ENCODE results near the gene CTSA. TPM values are rescaled to one million over a fixed set of nuclear protein-coding genes. Genes with fewer than 3 reads are reported as not detected.
A peak's percentile ranks its signal among the peaks of the same experiment; 100 is the strongest.
"Not testable (repeated sequence)": the region's sequence is repeated elsewhere in the genome, so short reads cannot be mapped to it uniquely, and the experiment has no call there.

Gene CTSA
- total RNA-seq, 1 donor from 2014 or later: 172 TPM

- Mint-ChIP-seq H3K9me3 (ENCODE audit: low read depth) (no peaks in the 10 kb centered on the region), H3K4me3 (ENCODE audit: unreplicated experiment) (no peak overlapping the region), H3K4me1 (ENCODE audit: low read depth) (peaks cover 9% of the 10 kb centered on the region), H3K27ac (ENCODE audit: unreplicated experiment) (no peak overlapping the region), H3K27me3 (ENCODE audit: low read depth) (no peaks in the 10 kb centered on the region), H3K36me3 (ENCODE audit: low read depth) (peaks cover 15% of the 10 kb centered on the region)
- TF ChIP-seq CTCF (IDR thresholded peaks at IDR 0.05): no peak
- DNase-seq (ENCODE audit: low spot score): no peak
These were observed 6.2 kb downstream of the CTSA start for GRCh38 chr20:45897289-45897688.

GRCh38 chr20:45897692-45898091 lies 6.6 kb downstream of the CTSA start:
- Mint-ChIP-seq H3K9me3 (ENCODE audit: low read depth) (no peaks in the 10 kb centered on the region), H3K27ac (ENCODE audit: unreplicated experiment) (no peak overlapping the region), H3K27me3 (ENCODE audit: low read depth) (no peaks in the 10 kb centered on the region), H3K4me3 (ENCODE audit: unreplicated experiment) (no peak overlapping the region), H3K4me1 (ENCODE audit: low read depth) (peaks cover 5% of the 10 kb centered on the region), H3K36me3 (ENCODE audit: low read depth) (peaks cover 15% of the 10 kb centered on the region)
- TF ChIP-seq CTCF (IDR thresholded peaks at IDR 0.05): no peak
- DNase-seq (ENCODE audit: low spot score): no peak

GRCh38 chr20:45898285-45898684 lies 7.2 kb downstream of the CTSA start:
- Mint-ChIP-seq H3K27me3 (ENCODE audit: low read depth) (no peaks in the 10 kb centered on the region), H3K4me3 (ENCODE audit: unreplicated experiment) (no peak overlapping the region), H3K27ac (ENCODE audit: unreplicated experiment) (no peak overlapping the region), H3K36me3 (ENCODE audit: low read depth) (peaks cover 15% of the 10 kb centered on the region), H3K9me3 (ENCODE audit: low read depth) (no peaks in the 10 kb centered on the region), H3K4me1 (ENCODE audit: low read depth) (peaks cover 4% of the 10 kb centered on the region)
- TF ChIP-seq CTCF (IDR thresholded peaks at IDR 0.05): no peak
- no peak for DNase-seq (ENCODE audit: low spot score)

GRCh38 chr20:45899046-45899835 lies 8.1 kb downstream of the CTSA start:
- no peaks in the 10 kb centered on the region for H3K4me1 Mint-ChIP-seq (ENCODE audit: low read depth)
- H3K4me3 Mint-ChIP-seq (ENCODE audit: unreplicated experiment): no peak overlapping the region
- H3K9me3 Mint-ChIP-seq (ENCODE audit: low read depth): no peaks in the 10 kb centered on the region
- H3K27ac Mint-ChIP-seq (ENCODE audit: unreplicated experiment): peak overlapping the region; percentile 37
- DNase-seq (ENCODE audit: low spot score): no peak
- peaks cover 12% of the 10 kb centered on the region for H3K36me3 Mint-ChIP-seq (ENCODE audit: low read depth)
- no peaks in the 10 kb centered on the region for H3K27me3 Mint-ChIP-seq (ENCODE audit: low read depth)
- TF ChIP-seq CTCF (IDR thresholded peaks at IDR 0.05): no peak

- not testable (repeated sequence) for H3K9me3 Mint-ChIP-seq (ENCODE audit: low read depth); H3K4me3 Mint-ChIP-seq (ENCODE audit: unreplicated experiment); H3K27ac Mint-ChIP-seq (ENCODE audit: unreplicated experiment); DNase-seq (ENCODE audit: low spot score); H3K4me1 Mint-ChIP-seq (ENCODE audit: low read depth); H3K27me3 Mint-ChIP-seq (ENCODE audit: low read depth)
- H3K36me3 Mint-ChIP-seq (ENCODE audit: low read depth): peaks cover 12% of the 10 kb centered on the region
These were observed 10.2 kb downstream of the CTSA start for GRCh38 chr20:45901332-45901731.

- Mint-ChIP-seq H3K9me3 (ENCODE audit: low read depth) (no peaks in the 10 kb centered on the region), H3K4me1 (ENCODE audit: low read depth) (no peaks in the 10 kb centered on the region), H3K27ac (ENCODE audit: unreplicated experiment) (no peak overlapping the region), H3K36me3 (ENCODE audit: low read depth) (peaks cover 9% of the 10 kb centered on the region), H3K27me3 (ENCODE audit: low read depth) (no peaks in the 10 kb centered on the region), H3K4me3 (ENCODE audit: unreplicated experiment) (no peak overlapping the region)
- no peak for TF ChIP-seq CTCF (IDR thresholded peaks at IDR 0.05)
- DNase-seq (ENCODE audit: low spot score): no peak
These were observed 11.1 kb downstream of the CTSA start for GRCh38 chr20:45902199-45902701.
